AG08395 (cell line): ENCODE data around the gene EFCAB6.

ENCODE experiments used
- DNase-seq: peaks from one replicate; pipeline ENCODE4 v3.0.0; 2012; ENCODE audit warnings: mixed read lengths, low spot score

The EFCAB6 gene

GRCh38 chr22:43819421-43819921 is 7.4 kb upstream of the EFCAB6 start:
- DNase-seq = no peak

- DNase-seq = no peak
These were observed 6.9 kb upstream of the EFCAB6 start for GRCh38 chr22:43818981-43819380.

GRCh38 chr22:43817402-43817801 is 5.3 kb upstream of the EFCAB6 start:
- no peak for DNase-seq

DNA sequence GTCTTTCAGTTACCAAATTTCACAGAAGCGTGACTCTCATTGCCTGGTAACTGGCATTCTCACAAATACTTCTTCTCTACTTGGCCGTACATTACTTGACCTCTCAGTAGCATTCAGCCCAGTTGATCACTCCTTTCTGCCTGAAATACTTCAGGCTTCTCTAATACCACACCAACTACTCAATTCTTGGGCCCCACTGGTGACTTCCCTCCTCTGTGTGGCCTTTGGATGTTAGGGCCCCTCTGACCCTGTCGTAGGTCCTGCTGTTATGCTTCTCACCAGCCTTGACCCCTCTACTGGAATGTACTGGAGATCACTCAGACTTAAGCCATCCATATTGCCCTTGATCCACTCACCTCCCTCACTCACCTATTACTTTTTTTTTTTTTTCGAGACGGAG is 2.2 kb upstream of the EFCAB6 start:
- no peak for DNase-seq

- no peak for DNase-seq
These were observed 785 bp upstream of the EFCAB6 start for GRCh38 chr22:43812890-43813289.

DNA sequence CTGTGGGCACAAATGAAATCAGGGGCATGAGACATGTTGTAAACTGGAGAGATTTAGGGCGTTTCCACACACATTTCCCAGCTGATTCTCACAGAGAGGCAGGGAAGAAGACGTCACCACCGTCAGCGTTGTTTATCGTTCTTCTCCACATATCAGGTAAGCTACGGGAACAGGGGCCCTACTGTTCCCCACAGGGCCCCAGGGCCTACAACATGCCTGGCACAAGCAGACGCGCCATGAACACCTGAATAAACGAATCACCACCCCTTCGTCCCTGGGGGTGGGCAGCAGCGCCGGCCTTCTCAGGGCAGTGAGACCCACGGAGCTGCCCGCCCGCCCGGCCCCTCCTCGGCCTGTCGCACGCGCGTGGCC is 342 bp downstream of the EFCAB6 start:
- DNase-seq = peak; percentile 24

- no peak for DNase-seq
These were observed 9.1 kb downstream of the EFCAB6 start for GRCh38 chr22:43802897-43803495.

DNA sequence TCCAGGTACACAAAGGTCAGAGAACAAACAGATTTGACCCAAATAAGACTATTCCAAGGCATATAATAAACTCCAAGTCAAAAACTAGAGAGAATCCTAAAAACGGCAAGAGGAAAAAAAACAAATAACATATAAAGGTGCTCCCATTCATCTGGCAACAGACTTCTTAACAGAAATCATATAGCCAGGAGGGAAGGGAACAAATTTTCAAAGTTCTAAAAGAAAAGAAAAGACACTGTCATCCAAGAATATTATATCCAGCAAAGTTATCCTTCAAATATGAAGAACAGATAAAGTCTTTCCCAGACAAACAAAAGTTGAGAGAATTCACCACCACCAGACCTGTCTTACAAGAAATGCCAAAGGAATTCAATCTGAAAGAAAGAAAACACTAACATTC is 11.1 kb downstream of the EFCAB6 start:
- DNase-seq = no peak

GRCh38 chr22:43798492-43798891 is 13.6 kb downstream of the EFCAB6 start:
- DNase-seq = no peak

DNA sequence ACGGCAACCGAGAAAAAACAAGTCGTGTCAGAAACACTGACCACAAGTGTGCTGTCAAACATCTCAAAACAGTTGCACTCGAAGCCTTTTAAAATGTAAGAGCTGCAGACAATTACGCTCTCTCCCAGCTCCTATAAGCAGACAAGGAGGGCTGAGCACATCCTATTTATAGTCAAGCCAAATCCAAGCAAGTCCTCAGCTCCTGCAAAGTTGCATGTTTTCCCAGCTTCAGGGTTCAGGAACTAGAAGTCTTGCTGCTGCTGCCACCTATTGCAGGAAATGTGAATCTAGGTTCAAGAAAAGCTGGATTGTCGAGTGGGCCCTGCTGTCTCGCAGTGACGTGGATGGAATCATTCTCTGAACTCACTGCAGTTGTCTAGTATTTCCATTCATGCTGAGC is 15.5 kb downstream of the EFCAB6 start:
- DNase-seq = peak; percentile 61

DNA sequence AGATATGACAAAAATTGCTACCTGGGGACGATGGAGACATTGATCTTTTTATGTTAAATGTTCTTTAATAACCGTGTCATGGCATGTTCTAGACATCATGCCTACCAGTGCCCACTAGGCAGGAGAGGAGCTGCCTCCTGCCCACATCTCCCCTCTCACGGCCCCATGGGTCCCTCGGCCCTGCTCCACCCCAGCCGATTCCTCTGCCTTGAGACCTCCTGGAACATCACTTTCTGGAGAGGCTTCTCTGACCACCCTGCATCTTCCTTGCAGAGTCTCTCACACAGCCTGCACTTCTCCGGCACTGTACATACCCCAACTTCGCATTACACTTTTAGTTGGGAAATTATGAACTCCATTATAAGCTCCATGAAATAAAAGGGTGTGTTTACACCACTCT is 16.8 kb downstream of the EFCAB6 start:
- DNase-seq = no peak

- no peak for DNase-seq
These were observed 19.2 kb downstream of the EFCAB6 start for GRCh38 chr22:43792905-43793304.

GRCh38 chr22:43789452-43789851 is 22.7 kb downstream of the EFCAB6 start:
- DNase-seq = peak; percentile 96

DNA sequence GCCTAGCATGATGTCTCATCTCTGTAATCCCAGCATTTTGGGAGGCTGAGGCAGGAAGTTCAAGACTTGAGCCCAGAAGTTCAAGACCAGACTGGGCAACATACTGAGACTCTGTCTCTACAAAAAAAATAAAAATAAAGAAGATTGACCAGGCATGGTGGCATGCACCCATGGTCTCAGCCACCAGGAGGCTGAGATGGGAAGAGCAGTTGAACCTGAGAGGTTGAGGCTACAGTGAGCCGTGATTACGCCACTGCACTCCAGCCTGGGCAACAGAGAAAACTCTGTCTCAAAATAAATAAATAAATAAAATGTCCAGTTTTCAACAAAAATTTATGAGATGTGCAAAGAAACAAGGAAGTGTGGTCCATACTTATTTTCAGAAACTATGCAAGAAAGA is 28.3 kb downstream of the EFCAB6 start:
- no peak for DNase-seq

- no peak for DNase-seq
These were observed 29.7 kb downstream of the EFCAB6 start for GRCh38 chr22:43782448-43782847.

DNA sequence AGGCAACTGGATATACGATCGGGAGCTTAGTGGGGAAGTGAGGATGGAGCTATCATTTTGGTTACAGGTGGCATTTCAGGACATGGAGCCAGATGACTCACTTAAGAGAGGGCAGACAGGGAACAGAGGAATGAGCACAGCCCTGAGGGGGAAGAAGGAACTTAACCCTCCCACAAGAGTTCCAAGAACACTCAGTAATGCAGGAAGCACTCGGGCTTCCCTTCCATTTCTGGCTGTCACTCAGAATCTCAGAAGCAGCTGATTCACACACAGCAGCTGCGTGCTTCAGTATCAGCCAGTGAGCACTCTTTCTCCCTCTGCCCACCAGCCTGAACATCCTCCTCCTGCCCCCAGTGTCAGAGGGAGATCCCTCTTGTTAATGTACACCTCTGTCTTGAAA is 34.8 kb downstream of the EFCAB6 start:
- peak; percentile 67 for DNase-seq

- DNase-seq = no peak
These were observed 35.9 kb downstream of the EFCAB6 start for GRCh38 chr22:43776081-43776670.

DNA sequence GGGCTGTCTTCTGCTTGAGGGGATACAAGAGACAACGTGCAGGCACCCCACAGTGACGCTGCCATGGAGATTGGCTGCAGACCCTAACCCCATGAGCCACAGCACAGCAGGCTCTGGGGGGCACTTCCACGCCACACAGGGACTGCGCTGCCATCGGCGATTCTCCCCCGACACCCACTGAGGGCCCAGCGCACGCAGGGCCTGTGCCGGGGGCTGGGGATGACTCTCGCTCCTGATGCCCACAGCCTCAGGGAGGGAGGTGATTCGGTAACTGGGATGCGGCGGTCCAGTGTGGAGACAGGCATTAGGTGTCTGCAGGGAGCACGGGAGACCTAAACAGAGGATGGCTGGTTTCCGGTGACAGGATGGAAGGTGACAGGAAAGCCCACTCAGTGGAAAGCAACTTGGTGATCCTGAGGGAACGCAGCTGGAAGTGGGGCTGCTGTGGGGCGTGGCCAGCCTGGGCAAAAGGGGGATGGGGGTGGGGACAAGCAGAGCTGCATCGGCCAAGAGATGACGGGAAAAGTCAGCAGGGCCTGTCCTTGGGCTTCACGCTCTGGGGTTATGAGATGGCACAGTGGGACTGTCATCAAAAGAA is 37.7 kb downstream of the EFCAB6 start:
- DNase-seq = no peak

GRCh38 chr22:43772831-43773230 is 39.3 kb downstream of the EFCAB6 start:
- no peak for DNase-seq

DNA sequence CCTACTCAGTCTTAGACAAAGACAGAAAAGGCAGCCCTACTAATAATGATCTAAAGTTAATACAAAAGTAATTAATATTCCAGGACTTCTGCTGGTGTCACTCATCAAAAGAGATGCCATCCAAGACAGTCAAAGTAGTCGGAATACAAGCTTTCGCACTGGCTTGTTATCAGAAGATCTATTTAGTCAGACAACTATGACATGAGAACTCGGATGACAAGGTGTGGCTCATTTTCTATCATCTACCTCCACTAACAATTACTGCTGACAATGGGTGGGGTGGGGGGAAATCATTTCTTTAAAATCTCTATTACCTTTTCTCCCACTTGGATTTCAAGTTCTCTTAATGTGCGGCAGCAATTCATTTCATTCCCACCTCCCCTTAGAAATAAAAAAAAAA is 56.7 kb downstream of the EFCAB6 start:
- DNase-seq = no peak

- DNase-seq = no peak
These were observed 57.1 kb downstream of the EFCAB6 start for GRCh38 chr22:43755011-43755410.

GRCh38 chr22:43754176-43754575 is 57.9 kb downstream of the EFCAB6 start:
- no peak for DNase-seq

DNA sequence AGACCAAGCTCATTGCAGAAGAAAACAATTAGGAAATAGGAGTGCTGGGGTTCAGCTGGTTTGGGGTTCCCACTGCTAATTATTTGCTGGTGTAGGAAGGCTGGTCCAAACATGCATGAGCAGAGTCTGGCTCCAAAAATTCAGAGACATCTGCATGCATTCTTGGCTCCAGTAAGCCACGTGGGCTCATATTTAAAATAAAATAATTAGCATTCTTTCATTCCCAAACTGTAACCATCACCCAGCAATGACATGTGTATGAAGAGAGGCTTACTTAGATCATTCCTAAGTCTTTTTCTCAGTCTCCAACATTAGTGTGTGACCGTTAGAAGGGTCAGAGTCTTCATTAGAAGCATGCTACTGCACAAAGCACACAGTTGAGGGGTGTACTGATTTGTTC is 58.4 kb downstream of the EFCAB6 start:
- no peak for DNase-seq

GRCh38 chr22:43750751-43751150 is 61.4 kb downstream of the EFCAB6 start:
- no peak for DNase-seq
